HEK293T (cell line): Measurements from ENCODE around the gene SCML1.

ENCODE experiments used
- BHLHE40 ChIP-seq: fragments of 450-650 bp; IDR thresholded peaks from 2 replicates; pipeline ENCODE4 v1.6.1; 2016; ENCODE audit warnings: mild to moderate bottlenecking, moderate library complexity, borderline replicate concordance
- FOXK2 ChIP-seq: fragments of 450-650 bp; IDR thresholded peaks from 2 replicates; pipeline ENCODE4 v1.6.1; 2016; ENCODE audit warnings: mild to moderate bottlenecking
- LEF1 ChIP-seq: fragments of 450-650 bp; IDR thresholded peaks from 2 replicates; pipeline ENCODE4 v1.6.1; 2017; ENCODE audit warnings: mild to moderate bottlenecking, borderline replicate concordance
- SP1 ChIP-seq: fragments of 450-650 bp; IDR thresholded peaks from 2 replicates; pipeline ENCODE4 v1.6.1; 2017

DNA sequence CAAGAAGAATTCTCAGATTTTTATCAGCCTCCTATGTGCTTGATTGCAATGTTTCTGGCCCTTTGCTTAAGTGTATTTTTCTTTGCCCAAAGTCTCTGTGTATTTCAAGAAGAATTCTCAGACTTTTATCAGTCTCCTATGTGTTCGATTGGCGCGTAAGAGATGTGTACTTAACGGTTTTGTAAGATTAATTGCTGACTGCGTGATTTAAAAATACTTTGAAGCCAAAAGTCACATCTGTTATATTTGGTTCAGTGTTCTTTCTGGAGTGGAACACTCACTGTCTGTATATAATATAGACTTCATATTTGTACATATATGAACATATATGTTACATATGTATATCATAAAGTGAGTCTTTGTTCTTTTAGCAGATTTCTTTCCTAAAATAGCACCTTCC is 11.4 kb downstream of the SCML1 start:
- TF ChIP-seq SP1 (no peak), BHLHE40 (no peak), FOXK2 (no peak), LEF1 (no peak)
